DND-41 (cell line): ENCODE measurements around the gene PLCG1.

Source experiments
- CTCF ChIP-seq: IDR thresholded peaks from 2 replicates; pipeline ENCODE4 v1.5.1; 2012; ENCODE audit warnings: borderline replicate concordance, low read length, moderate library complexity, mild to moderate bottlenecking; ENCODE audit not compliant: poor library complexity, severe bottlenecking; ENCODE audit errors: extremely low read depth
- EZH2 ChIP-seq: IDR thresholded peaks from 3 replicates; pipeline ENCODE4 v1.6.1; 2012; ENCODE audit warnings: borderline replicate concordance, low read depth, mild to moderate bottlenecking, moderate library complexity, low read length, inconsistent platforms; ENCODE audit not compliant: severe bottlenecking

- TF ChIP-seq CTCF (no peak), EZH2 (no peak)
Observed at GRCh38 chr20:41110930-41111577, 26.3 kb upstream of the PLCG1 start.
